Endothelial cell of umbilical vein (primary cell): ENCODE measurements around the gene KLC1. TPM values are rescaled to one million over a fixed set of nuclear protein-coding genes. Genes with fewer than 3 reads are reported as not detected.

ENCODE experiments used
- BruUV-seq: library from RNA; stranded (reverse); fragments of 400-500 nt; replicated peaks from 2 replicates; lab custom pipeline; 2021; lab: Mats Ljungman, UMichigan
- CTCF ChIA-PET: fragments of 300-600, 350-600 bp; sonication (Branson Sonifier 250); formaldehyde crosslinking; loops from one replicate; lab custom pipeline; 2021; ENCODE audit warnings: antibody characterized with exemption, inconsistent platforms; lab: Charles Lee
- POLR2A ChIA-PET: fragments of 300-600, 350-600 bp; sonication (Branson Sonifier 250); formaldehyde crosslinking; loops from one replicate; lab custom pipeline; 2021; ENCODE audit warnings: antibody characterized with exemption, inconsistent platforms; lab: Charles Lee
- DNase-seq: peaks from one replicate; pipeline ENCODE4 v3.0.0-alpha.2; 2011; ENCODE audit warnings: low read depth, low spot score
- FAIRE-seq: peaks from 2 replicates; lab custom pipeline; 2011; peaks lifted over from hg19 to GRCh38; lab: Jason Lieb, UNC
- H2AFZ ChIP-seq: 2 replicates; pipeline ENCODE4 v1.6.0; 2012; ENCODE audit warnings: low read depth, low read length, control low read depth, inconsistent platforms
- H3K27ac ChIP-seq: 2 replicates; pipeline ENCODE4 v1.5.1; 2011; ENCODE audit warnings: low read depth, mild to moderate bottlenecking, control low read depth, low read length, moderate library complexity; ENCODE audit not compliant: insufficient read depth
- H3K27me3 ChIP-seq, 2 experiments: 2 replicates each; pipeline versions ENCODE4 v1.6.0 to v1.6.1; 2011; ENCODE audit warnings: low read length in 2 of 2, mixed read lengths in 1 of 2; ENCODE audit not compliant: control insufficient read depth in 2 of 2, insufficient read depth in 2 of 2
- H3K36me3 ChIP-seq, 2 experiments: 2 replicates in 1 of 2; 3 replicates in 1 of 2; pipeline ENCODE4 v1.5.1; 2011; ENCODE audit warnings: low read length in 2 of 2, mild to moderate bottlenecking in 1 of 2, moderate library complexity in 1 of 2; ENCODE audit not compliant: control insufficient read depth in 2 of 2, insufficient read depth in 2 of 2; ENCODE audit errors: extremely low read depth in 1 of 2
- H3K4me1 ChIP-seq: 3 replicates; pipeline ENCODE4 v1.5.1; 2011; ENCODE audit warnings: mild to moderate bottlenecking, low read length; ENCODE audit not compliant: control insufficient read depth, insufficient read depth; ENCODE audit errors: extremely low read depth
- H3K4me2 ChIP-seq: 2 replicates; pipeline ENCODE4 v1.6.1; 2011; ENCODE audit warnings: low read length, control low read depth, mixed read lengths; ENCODE audit not compliant: insufficient read depth
- H3K4me3 ChIP-seq, 3 experiments: fragments of 200-600 bp in 1 of 3; sonication (generic), shearing (Covaris generic) in 1 of 3; replicated peaks in 1 of 3; 2 replicates each; pipeline ENCODE4 v1.5.1; 2011 to 2016; ENCODE audit warnings: control low read depth in 3 of 3, low read length in 3 of 3, mild to moderate bottlenecking in 2 of 3, inconsistent platforms in 1 of 3, low read depth in 1 of 3, moderate library complexity in 1 of 3; ENCODE audit not compliant: insufficient read depth in 1 of 3
- H3K79me2 ChIP-seq: 2 replicates; pipeline ENCODE4 v1.6.0; 2012; ENCODE audit warnings: low read length, inconsistent platforms; ENCODE audit not compliant: control insufficient read depth, insufficient read depth
- H3K9ac ChIP-seq: replicated peaks from 2 replicates; pipeline ENCODE3; 2011; ENCODE audit warnings: low read length, control low read depth; ENCODE audit not compliant: insufficient read depth; ENCODE audit errors: extremely low read depth
- H3K9me1 ChIP-seq: replicated peaks from 3 replicates; pipeline ENCODE4 v1.6.0; 2011; ENCODE audit warnings: mild to moderate bottlenecking, low read length; ENCODE audit not compliant: control insufficient read depth, insufficient read depth; ENCODE audit errors: extremely low read depth
- H3K9me3 ChIP-seq: replicated peaks from 2 replicates; pipeline ENCODE4 v1.5.1; 2012; ENCODE audit warnings: low read length, inconsistent platforms; ENCODE audit not compliant: control insufficient read depth, insufficient read depth
- H4K20me1 ChIP-seq: replicated peaks from 2 replicates; pipeline ENCODE3; 2011; ENCODE audit warnings: mild to moderate bottlenecking, low read length; ENCODE audit not compliant: control insufficient read depth, insufficient read depth; ENCODE audit errors: extremely low read depth
- EZH2 ChIP-seq: IDR thresholded peaks from 2 replicates; pipeline ENCODE4 v1.6.1; 2012; ENCODE audit warnings: borderline replicate concordance, low read depth, mild to moderate bottlenecking, moderate library complexity, low read length, inconsistent platforms; ENCODE audit not compliant: severe bottlenecking
- FOS ChIP-seq: IDR thresholded peaks from 2 replicates; pipeline ENCODE4 v1.6.1; 2011; ENCODE audit warnings: mild to moderate bottlenecking, low read length, moderate library complexity, borderline replicate concordance; ENCODE audit not compliant: insufficient read depth
- GATA2 ChIP-seq: IDR thresholded peaks from 2 replicates; pipeline ENCODE4 v1.7.0; 2011; ENCODE audit warnings: low read depth, mild to moderate bottlenecking, moderate library complexity, mixed read lengths, low read length; ENCODE audit not compliant: insufficient read length, insufficient read depth
- JUN ChIP-seq: IDR thresholded peaks from 2 replicates; pipeline ENCODE4 v1.6.1; 2011; ENCODE audit warnings: borderline replicate concordance, low read depth; ENCODE audit not compliant: insufficient read length, insufficient read depth
- MYC ChIP-seq: IDR thresholded peaks from one replicate; pipeline ENCODE4 v1.6.1; 2011; ENCODE audit warnings: mild to moderate bottlenecking, low read depth, low read length
- POLR2A ChIP-seq: IDR thresholded peaks from 2 replicates; pipeline ENCODE4 v1.6.1; 2012; ENCODE audit warnings: low read depth, mild to moderate bottlenecking, control low read depth, low read length
- POLR2AphosphoS5 ChIP-seq: IDR thresholded peaks from 2 replicates; pipeline ENCODE4 v1.6.1; 2012; ENCODE audit warnings: low read depth, mild to moderate bottlenecking, control low read depth, low read length, moderate library complexity; ENCODE audit not compliant: insufficient read depth
- dilution Hi-C: fragments of 300-500 bp; cut with MboI; formaldehyde crosslinking; loops from one replicate; pipeline ENCODE4 v1.15.0; 2019; ENCODE audit warnings: low sequenced_read_pairs; ENCODE audit not compliant: extremely low pct_ligation_motif_present
- intact Hi-C: fragments of 100-400 bp; cut with micrococcal nuclease; formaldehyde crosslinking; loops from one replicate; pipeline ENCODE4 v1.10.0; 2022
- polyA plus RNA-seq, 4 experiments: library from polyadenylated mRNA; depleted of rRNA in 3 of 4; stranded (reverse) in 3 of 4; unstranded in 1 of 4; fragments of >200 nt; gene quantifications; 2 replicates each; pipeline versions ENCODE4 v1.2.1 to v1.2.3, GENCODE V29; 2011 to 2012; ENCODE audit warnings: missing spikeins in 1 of 4
- total RNA-seq: library from RNA; stranded (reverse); gene quantifications from 2 replicates; pipeline ENCODE4 v1.2.3, GENCODE V29; 2021
- TF ChIP-seq, protein P1 (sequence below): IDR thresholded peaks from 2 replicates; pipeline ENCODE4 v1.6.1; 2011; ENCODE audit not compliant: insufficient read depth, insufficient read length
- TF ChIP-seq, protein P2 (sequence below), 2 donors: IDR thresholded peaks; 1 replicate in 1 of 2; 2 replicates in 1 of 2; pipeline ENCODE4 v1.5.1; 2011; ENCODE audit warnings: low read length in 2 of 2, mild to moderate bottlenecking in 2 of 2, moderate library complexity in 2 of 2, control low read depth in 1 of 2, inconsistent platforms in 1 of 2, low read depth in 1 of 2; ENCODE audit not compliant: insufficient read depth in 1 of 2; ENCODE audit errors: extremely low read depth in 1 of 2

Gene KLC1
- total and polyA plus RNA-seq, 2 donors (not counting 3 experiments of a cell fraction or from before 2014, with no cell fraction given): 124 to 233 TPM

DNA sequence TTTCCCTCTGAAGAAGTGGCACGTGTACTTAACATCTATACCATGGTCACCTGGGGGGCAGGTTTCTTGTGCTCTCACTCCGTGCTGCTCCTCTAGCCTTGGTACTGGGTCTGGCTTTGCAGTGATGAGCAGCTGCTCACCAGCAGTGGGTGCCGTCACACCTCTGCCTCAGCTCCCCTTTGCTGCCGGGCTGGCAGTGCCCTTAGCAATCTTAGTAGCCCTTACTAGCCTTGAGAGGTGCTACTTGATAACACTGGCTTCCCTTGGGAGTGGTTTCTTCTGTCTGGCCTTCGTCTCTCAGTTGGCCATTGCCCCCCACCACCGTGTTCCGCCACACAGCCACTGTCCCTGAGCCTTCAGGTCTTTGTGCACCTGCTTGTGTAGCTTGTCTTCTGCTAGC is 22.6 kb downstream of the KLC1 start:
- BruUV-seq: no TSS peak
- FAIRE-seq: no peak
- intact Hi-C loops (no loop called here), dilution Hi-C loops (no loop called here)
- TF ChIP-seq, protein P1, sequence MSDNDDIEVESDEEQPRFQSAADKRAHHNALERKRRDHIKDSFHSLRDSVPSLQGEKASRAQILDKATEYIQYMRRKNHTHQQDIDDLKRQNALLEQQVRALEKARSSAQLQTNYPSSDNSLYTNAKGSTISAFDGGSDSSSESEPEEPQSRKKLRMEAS: no peak
- TF ChIP-seq, protein P2, sequence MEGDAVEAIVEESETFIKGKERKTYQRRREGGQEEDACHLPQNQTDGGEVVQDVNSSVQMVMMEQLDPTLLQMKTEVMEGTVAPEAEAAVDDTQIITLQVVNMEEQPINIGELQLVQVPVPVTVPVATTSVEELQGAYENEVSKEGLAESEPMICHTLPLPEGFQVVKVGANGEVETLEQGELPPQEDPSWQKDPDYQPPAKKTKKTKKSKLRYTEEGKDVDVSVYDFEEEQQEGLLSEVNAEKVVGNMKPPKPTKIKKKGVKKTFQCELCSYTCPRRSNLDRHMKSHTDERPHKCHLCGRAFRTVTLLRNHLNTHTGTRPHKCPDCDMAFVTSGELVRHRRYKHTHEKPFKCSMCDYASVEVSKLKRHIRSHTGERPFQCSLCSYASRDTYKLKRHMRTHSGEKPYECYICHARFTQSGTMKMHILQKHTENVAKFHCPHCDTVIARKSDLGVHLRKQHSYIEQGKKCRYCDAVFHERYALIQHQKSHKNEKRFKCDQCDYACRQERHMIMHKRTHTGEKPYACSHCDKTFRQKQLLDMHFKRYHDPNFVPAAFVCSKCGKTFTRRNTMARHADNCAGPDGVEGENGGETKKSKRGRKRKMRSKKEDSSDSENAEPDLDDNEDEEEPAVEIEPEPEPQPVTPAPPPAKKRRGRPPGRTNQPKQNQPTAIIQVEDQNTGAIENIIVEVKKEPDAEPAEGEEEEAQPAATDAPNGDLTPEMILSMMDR (IDR thresholded peaks at IDR 0.05; ENCODE audit: extremely low read depth in 1 of 2, insufficient read depth in 1 of 2, low read depth in 1 of 2, low read length in 2 of 2): no peak
- TF ChIP-seq MYC: no peak
- TF ChIP-seq POLR2AphosphoS5: no peak
- Histone ChIP-seq H3K9me1 (no peaks in the 10 kb centered on the region), H3K9ac (no peak overlapping the region), H3K79me2 (peaks cover 86% of the 10 kb centered on the region), H3K4me1 (no peaks in the 10 kb centered on the region), H3K36me3 (peaks cover 5 to 11% of the 10 kb centered on the region in 2 experiments), H3K9me3 (no peaks in the 10 kb centered on the region), H2AFZ (no peak overlapping the region), H3K4me2 (no peak overlapping the region), H3K27ac (no peak overlapping the region), H3K27me3 (no peaks in the 10 kb centered on the region), H3K4me3 (no peak overlapping the region), H4K20me1 (peaks cover 4% of the 10 kb centered on the region)
- POLR2A ChIA-PET: no interaction called here
- CTCF ChIA-PET: interaction anchor here (0.7 kb wide), 1 partner anchor 28 kb away, joined by 3 read pairs; no protein-coding TSS in a partner anchor
- DNase-seq: no peak

GRCh38 chr14:103652806-103653205 is 23.8 kb downstream of the KLC1 start:
- BruUV-seq: no TSS peak
- Histone ChIP-seq H3K27me3 (no peaks in the 10 kb centered on the region), H3K4me3 (no peak overlapping the region), H3K9me1 (no peaks in the 10 kb centered on the region), H4K20me1 (peaks cover 4% of the 10 kb centered on the region), H3K4me1 (no peaks in the 10 kb centered on the region), H3K27ac (no peak overlapping the region), H3K9ac (no peak overlapping the region), H3K9me3 (no peaks in the 10 kb centered on the region), H3K4me2 (no peak overlapping the region), H3K36me3 (peaks cover 5 to 21% of the 10 kb centered on the region in 2 experiments), H3K79me2 (peaks cover 79% of the 10 kb centered on the region), H2AFZ (no peak overlapping the region)
- POLR2A ChIA-PET: interaction anchor here (0.6 kb wide), 1 partner anchor 61 kb away, joined by 3 read pairs; no protein-coding TSS in a partner anchor
- no peak for TF ChIP-seq FOS
- no peak for TF ChIP-seq EZH2
- no peak for TF ChIP-seq MYC
- no peak for TF ChIP-seq POLR2A
- TF ChIP-seq POLR2AphosphoS5: no peak
- TF ChIP-seq GATA2: no peak
- TF ChIP-seq, protein P1: no peak
- TF ChIP-seq, protein P2 (IDR thresholded peaks at IDR 0.05; ENCODE audit: extremely low read depth in 1 of 2, insufficient read depth in 1 of 2, low read depth in 1 of 2, low read length in 2 of 2): no peak
- no peak for TF ChIP-seq JUN
- dilution Hi-C loops: no loop called here
- FAIRE-seq: no peak
- CTCF ChIA-PET: no interaction called here
- DNase-seq: no peak
- intact Hi-C loops: no loop called here
